ENCODE data around the gene SYNE2.

SYNE2 gene

DNA sequence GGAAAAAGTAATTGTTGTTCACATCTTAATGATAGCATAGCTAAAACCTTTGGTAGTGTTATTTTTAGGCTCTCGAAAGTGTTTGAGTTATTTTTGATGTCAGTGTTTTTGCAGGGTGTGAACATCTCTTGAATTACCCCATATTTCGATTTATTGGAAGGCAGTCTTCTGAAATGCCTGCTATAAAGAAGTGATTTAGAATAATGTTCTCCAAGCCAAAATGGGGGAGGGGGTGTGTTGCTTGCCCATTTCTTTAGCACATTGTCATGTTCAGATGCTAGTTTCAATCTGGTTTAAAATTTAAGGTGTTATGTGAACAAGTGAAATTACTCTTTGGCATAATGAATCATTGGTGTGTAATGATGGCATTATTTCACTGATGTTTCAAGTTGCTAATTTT, 110.6 kb downstream of the SYNE2 start:
- H3K27ac ChIP-seq, result no peak overlapping the region
- no peaks in the 10 kb centered on the region for H3K27me3 ChIP-seq (ENCODE audit: insufficient read depth, low read depth)
- H3K4me2 ChIP-seq, result no peak overlapping the region
- no peak overlapping the region for H2AFZ ChIP-seq (ENCODE audit: low read depth)
- H3K36me3 ChIP-seq (ENCODE audit: insufficient read depth), result no peaks in the 10 kb centered on the region
- H3K4me3 ChIP-seq (IDR thresholded peaks at IDR 0.05; ENCODE audit: insufficient read depth, low read depth, low read length), result no peak overlapping the region
- H3K4me1 ChIP-seq (ENCODE audit: low read depth, poor library complexity, severe bottlenecking), result no peaks in the 10 kb centered on the region
- no peak overlapping the region for H3K9ac ChIP-seq
- no peaks in the 10 kb centered on the region for H4K20me1 ChIP-seq (ENCODE audit: insufficient read depth)
- no peak for TF ChIP-seq CTCF (conservative IDR thresholded peaks at IDR 0.05; ENCODE audit: low read depth, low read length)
- H3K79me2 ChIP-seq (ENCODE audit: insufficient read depth, low read depth), result no peaks in the 10 kb centered on the region

- Histone ChIP-seq H3K4me3 (IDR thresholded peaks at IDR 0.05; ENCODE audit: insufficient read depth, low read depth, low read length) (no peak overlapping the region), H3K4me1 (ENCODE audit: low read depth, poor library complexity, severe bottlenecking) (no peaks in the 10 kb centered on the region), H3K79me2 (ENCODE audit: insufficient read depth, low read depth) (no peaks in the 10 kb centered on the region), H2AFZ (ENCODE audit: low read depth) (no peak overlapping the region), H3K9ac (no peak overlapping the region), H3K36me3 (ENCODE audit: insufficient read depth) (no peaks in the 10 kb centered on the region), H3K27ac (no peak overlapping the region), H4K20me1 (ENCODE audit: insufficient read depth) (no peaks in the 10 kb centered on the region), H3K4me2 (no peak overlapping the region), H3K27me3 (ENCODE audit: insufficient read depth, low read depth) (no peaks in the 10 kb centered on the region)
- no peak for TF ChIP-seq CTCF (conservative IDR thresholded peaks at IDR 0.05; ENCODE audit: low read depth, low read length)
Observed at GRCh38 chr14:63964113-63964512, 111.3 kb downstream of the SYNE2 start.

- no peak for TF ChIP-seq CTCF (conservative IDR thresholded peaks at IDR 0.05; ENCODE audit: low read depth, low read length)
- no peaks in the 10 kb centered on the region for H3K27me3 ChIP-seq (ENCODE audit: insufficient read depth, low read depth)
- no peaks in the 10 kb centered on the region for H3K36me3 ChIP-seq (ENCODE audit: insufficient read depth)
- H3K4me3 ChIP-seq (IDR thresholded peaks at IDR 0.05; ENCODE audit: insufficient read depth, low read depth, low read length), result no peak overlapping the region
- H3K27ac ChIP-seq, result no peak overlapping the region
- no peaks in the 10 kb centered on the region for H3K79me2 ChIP-seq (ENCODE audit: insufficient read depth, low read depth)
- H3K4me2 ChIP-seq, result no peak overlapping the region
- no peak overlapping the region for H3K9ac ChIP-seq
- H3K4me1 ChIP-seq (ENCODE audit: low read depth, poor library complexity, severe bottlenecking), result no peaks in the 10 kb centered on the region
- no peak overlapping the region for H2AFZ ChIP-seq (ENCODE audit: low read depth)
- H4K20me1 ChIP-seq (ENCODE audit: insufficient read depth), result no peaks in the 10 kb centered on the region
Observed at GRCh38 chr14:63966407-63966806, 113.6 kb downstream of the SYNE2 start.

- no peak for TF ChIP-seq CTCF (conservative IDR thresholded peaks at IDR 0.05; ENCODE audit: low read depth, low read length)
- Histone ChIP-seq H3K79me2 (ENCODE audit: insufficient read depth, low read depth) (no peaks in the 10 kb centered on the region), H3K4me3 (IDR thresholded peaks at IDR 0.05; ENCODE audit: insufficient read depth, low read depth, low read length) (no peak overlapping the region), H3K27ac (no peak overlapping the region), H3K36me3 (ENCODE audit: insufficient read depth) (no peaks in the 10 kb centered on the region), H2AFZ (ENCODE audit: low read depth) (no peak overlapping the region), H3K4me1 (ENCODE audit: low read depth, poor library complexity, severe bottlenecking) (no peaks in the 10 kb centered on the region), H4K20me1 (ENCODE audit: insufficient read depth) (no peaks in the 10 kb centered on the region), H3K4me2 (no peak overlapping the region), H3K27me3 (ENCODE audit: insufficient read depth, low read depth) (no peaks in the 10 kb centered on the region), H3K9ac (no peak overlapping the region)
Observed at GRCh38 chr14:63972323-63972932, 119.6 kb downstream of the SYNE2 start.

All from KMS-11 (cell line).